HUES6 (cell line): Measurements from ENCODE around the gene SLC39A9.
"Not testable (repeated sequence)": the region's sequence is repeated elsewhere in the genome, so short reads cannot be mapped to it uniquely, and the experiment has no call there.

Experiments used
- H3K27ac ChIP-seq: 2 replicates; pipeline ENCODE4 v1.7.0; 2013; ENCODE audit warnings: low read depth, mild to moderate bottlenecking, low read length, inconsistent platforms
- H3K27me3 ChIP-seq: 2 replicates; pipeline ENCODE4 v1.6.1; 2013; ENCODE audit warnings: low read length; ENCODE audit not compliant: control insufficient read depth, insufficient read depth
- H3K36me3 ChIP-seq: 2 replicates; pipeline ENCODE4 v1.6.1; 2013; ENCODE audit warnings: low read length; ENCODE audit not compliant: control insufficient read depth, insufficient read depth
- H3K4me1 ChIP-seq: 2 replicates; pipeline ENCODE4 v1.6.1; 2013; ENCODE audit warnings: low read length; ENCODE audit not compliant: control insufficient read depth, insufficient read depth
- H3K4me3 ChIP-seq: 2 replicates; pipeline ENCODE4 v1.5.1; 2013; ENCODE audit warnings: low read depth, low read length
- H3K9ac ChIP-seq: one replicate; pipeline ENCODE4 v1.6.1; 2013; ENCODE audit warnings: mild to moderate bottlenecking, low read length
- H3K9me3 ChIP-seq: 2 replicates; pipeline ENCODE4 v1.6.1; 2013; ENCODE audit warnings: low read depth, low read length; ENCODE audit not compliant: control insufficient read depth, insufficient read depth

The SLC39A9 gene

DNA sequence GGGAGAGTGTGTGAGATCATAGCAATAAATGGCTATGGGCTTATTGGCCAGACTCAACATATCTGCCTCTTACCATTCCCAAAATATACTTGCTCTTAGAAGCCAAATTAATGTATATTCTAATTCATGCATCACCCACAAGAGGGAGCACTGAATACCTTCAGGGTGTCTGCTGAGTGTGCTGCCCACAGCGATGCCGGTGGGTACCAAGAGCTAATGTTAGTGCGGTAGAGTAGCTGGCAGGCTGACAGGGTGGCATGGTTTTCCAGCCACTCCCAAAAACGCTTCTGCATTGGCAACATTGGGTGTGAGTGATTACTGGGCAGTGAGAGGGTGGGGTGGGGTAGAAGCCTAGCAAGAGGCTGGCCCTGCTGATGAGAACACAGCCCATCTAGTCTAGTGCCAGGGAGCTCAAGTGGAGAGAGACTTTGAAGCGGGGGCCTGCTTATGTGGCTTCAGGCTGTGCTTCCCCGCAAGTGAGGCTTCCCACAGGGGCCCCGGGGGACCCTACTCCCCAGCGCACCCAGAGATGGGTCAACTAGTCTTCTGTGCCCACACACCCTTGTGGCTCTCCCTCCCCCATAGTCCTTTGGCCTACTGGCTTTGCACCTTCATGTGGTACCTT lies 76.8 kb downstream of the SLC39A9 start:
- no peak overlapping the region for H3K27ac ChIP-seq
- H3K4me3 ChIP-seq = no peak overlapping the region
- no peak overlapping the region for H3K9ac ChIP-seq
- no peaks in the 10 kb centered on the region for H3K36me3 ChIP-seq
- no peaks in the 10 kb centered on the region for H3K4me1 ChIP-seq
- 0 out of 2 replicates have a peak, but pooled peaks cover 6% of the 10 kb centered on the region for H3K9me3 ChIP-seq
- H3K27me3 ChIP-seq = peaks cover 11% of the 10 kb centered on the region; the same call in 1 of the 2 replicates

DNA sequence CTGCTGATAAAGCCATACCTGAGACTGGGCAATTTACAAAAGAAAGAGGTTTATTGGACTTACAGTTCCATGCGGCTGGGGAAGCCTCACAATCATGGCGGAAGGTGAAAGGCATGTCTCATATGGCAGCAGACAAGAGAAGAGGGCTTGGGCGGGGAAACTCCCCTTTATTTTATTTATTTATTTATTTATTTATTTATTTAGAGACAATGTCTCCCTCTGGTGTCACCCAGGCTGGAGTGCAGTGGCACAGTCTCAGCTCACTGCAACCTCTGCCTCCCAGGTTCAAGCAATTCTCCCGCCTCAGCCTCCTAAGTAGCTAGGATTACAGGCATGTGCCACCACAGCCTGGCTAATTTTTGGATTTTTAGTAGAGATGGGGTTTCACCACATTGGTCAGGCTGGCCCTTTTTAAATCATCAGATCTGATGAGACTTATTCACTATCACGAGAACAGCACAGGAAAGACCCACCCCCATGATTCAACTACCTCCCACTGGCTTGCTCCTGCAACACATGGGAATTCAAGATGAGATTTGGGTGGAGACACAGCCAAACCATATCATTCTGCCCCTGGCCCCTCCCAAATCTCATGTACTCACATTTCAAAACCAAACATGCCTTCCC lies 78.4 kb downstream of the SLC39A9 start:
- not testable (repeated sequence) for H3K27ac ChIP-seq, H3K36me3 ChIP-seq, H3K9me3 ChIP-seq, H3K4me1 ChIP-seq, H3K4me3 ChIP-seq, H3K9ac ChIP-seq
- peaks cover 21% of the 10 kb centered on the region for H3K27me3 ChIP-seq

DNA sequence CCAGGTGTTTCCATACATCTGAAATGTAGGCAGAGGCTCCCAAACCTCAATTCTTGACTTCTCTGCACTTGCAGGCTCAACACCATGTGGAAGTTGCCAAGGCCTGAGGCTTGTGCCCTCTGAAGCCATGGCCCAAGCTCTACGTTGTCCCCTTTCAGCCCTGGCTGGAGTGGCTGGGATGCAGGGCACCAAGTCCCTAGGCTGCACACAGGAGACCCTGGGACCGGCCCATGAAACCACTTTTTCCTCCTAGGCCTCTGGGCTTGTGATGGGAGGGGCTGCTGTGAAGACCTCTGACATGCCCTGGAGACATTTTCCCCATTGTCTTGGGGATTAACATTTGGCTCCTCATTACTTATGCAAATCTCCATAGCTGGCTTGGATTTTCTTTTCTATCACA lies 79.6 kb downstream of the SLC39A9 start:
- not testable (repeated sequence) for H3K4me3 ChIP-seq, H3K9me3 ChIP-seq, H3K27ac ChIP-seq, H3K36me3 ChIP-seq, H3K9ac ChIP-seq, H3K4me1 ChIP-seq
- peaks cover 32% of the 10 kb centered on the region for H3K27me3 ChIP-seq

DNA sequence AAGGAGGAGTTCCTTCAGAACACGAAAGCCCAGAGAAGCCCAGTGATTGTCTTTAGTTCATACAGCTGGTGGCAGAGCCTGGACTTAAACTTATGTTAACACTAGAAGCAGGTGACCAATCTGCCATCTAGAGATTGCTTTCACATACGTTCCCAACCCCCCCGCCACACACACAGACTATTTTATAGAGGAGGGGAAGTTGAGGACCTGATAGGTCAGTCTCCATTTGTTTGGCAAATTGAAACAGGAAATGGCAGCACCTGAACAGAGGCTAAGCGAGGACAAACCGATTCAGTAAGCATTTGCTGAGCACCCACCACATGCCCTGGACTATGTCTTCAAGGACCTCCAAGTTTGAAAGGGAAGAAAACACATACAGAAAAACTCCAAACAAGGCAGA lies 81.2 kb downstream of the SLC39A9 start:
- H3K9ac ChIP-seq = no peak overlapping the region
- H3K27me3 ChIP-seq = peaks cover 46% of the 10 kb centered on the region
- 0 out of 2 replicates have a peak, but pooled peaks cover 6% of the 10 kb centered on the region for H3K9me3 ChIP-seq
- no peak overlapping the region for H3K4me3 ChIP-seq
- no peaks in the 10 kb centered on the region for H3K36me3 ChIP-seq
- H3K27ac ChIP-seq = no peak overlapping the region
- H3K4me1 ChIP-seq = peaks cover 3% of the 10 kb centered on the region; the same call in 1 of the 2 replicates

DNA sequence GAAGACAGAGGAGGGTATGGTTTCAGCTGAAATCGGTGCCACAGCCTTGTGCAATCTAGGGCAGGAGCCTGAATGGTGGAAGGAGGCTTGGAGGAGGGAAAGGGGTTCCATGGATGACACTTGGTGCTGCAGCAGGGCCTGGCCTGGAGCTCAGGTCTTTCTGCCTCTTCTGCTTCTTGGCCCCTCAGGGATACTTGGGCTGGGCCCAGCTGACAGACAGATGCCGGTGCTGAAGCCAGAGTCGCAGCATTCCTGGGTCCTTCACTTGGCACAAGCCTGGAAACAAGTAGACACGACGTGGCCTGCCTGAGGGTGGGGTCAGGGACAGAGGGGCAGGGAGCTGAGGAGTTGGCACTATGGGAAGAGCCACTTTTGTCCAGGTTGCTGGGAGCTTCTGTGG lies 81.6 kb downstream of the SLC39A9 start:
- no peak overlapping the region for H3K4me3 ChIP-seq
- H3K27me3 ChIP-seq = peaks cover 50% of the 10 kb centered on the region
- peaks cover 6% of the 10 kb centered on the region; the same call in 1 of the 2 replicates for H3K4me1 ChIP-seq
- H3K9me3 ChIP-seq = 0 out of 2 replicates have a peak, but pooled peaks cover 6% of the 10 kb centered on the region
- no peaks in the 10 kb centered on the region for H3K36me3 ChIP-seq
- H3K27ac ChIP-seq = no peak overlapping the region
- H3K9ac ChIP-seq = no peak overlapping the region

DNA sequence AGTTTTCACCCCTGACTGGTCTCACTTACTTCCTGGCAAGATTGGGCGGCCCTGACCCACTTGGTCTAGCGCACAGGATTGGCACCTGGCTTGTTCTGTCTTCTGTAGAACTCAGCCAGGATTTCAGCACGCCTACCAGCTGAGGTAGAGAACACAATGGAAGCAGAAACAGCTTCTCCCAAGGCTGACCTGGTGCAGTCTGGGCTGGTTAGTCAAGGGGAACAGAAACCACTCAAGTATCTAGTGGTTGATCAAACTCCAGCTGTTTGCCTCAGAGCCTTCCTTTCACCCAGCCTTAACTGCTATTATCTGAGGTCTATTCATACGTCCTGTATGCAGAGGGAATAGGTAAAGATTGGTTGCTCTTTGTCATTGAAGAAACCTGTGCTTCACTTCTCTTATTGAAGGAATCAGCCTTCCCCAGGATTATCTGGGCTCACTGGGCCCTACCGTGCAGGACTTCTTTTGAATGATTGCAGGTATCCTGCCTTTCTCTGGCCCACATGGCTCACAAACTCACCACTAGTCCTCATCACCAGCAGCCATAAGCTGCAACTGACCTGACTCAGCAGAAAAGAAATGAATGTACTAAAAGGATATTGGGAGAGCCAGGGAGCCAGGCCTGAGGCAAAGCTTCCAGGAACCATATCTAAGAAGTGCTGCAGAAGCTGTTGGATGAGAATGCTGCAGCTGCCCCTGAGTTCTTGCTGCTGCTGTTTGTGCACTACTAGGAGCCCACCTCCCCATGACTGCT lies 83.5 kb downstream of the SLC39A9 start:
- peaks cover 69% of the 10 kb centered on the region for H3K27me3 ChIP-seq
- no peak overlapping the region for H3K4me3 ChIP-seq

DNA sequence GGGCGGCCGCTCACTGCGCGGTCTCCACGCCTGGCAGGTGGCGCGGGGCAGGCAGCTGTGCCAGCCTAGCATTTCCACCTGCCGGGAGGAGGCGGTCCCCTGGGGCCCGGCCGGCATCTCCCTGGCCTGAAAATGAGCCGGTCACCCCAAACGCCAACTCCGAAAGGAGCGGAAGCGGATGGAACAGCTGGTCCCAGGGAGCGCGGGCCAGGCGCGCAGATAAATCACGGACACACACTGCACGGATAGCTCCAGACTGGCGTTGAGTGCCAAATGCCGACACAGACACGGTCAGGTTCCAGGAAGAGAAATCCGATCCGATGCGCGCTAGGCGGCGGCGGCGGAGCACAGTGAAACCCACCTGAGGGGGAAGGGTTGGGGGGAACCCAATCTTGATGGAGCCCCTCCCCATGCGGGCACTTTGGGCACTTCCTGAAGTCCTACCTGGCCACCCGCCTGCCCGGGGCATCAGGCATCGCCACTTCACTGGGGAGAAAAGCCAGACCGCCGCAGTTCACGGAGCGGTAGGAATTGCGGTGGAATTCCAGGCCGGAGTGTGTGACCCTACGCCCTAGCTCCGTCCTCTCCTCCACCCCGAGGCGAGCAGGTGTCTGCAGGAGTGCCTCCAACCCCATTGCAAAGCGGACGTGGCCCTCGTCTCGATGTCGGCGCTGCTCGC lies 85.4 kb downstream of the SLC39A9 start:
- H3K4me3 ChIP-seq = peak overlapping the region; percentile 56
- H3K9me3 ChIP-seq = no peaks in the 10 kb centered on the region
- H3K36me3 ChIP-seq = no peaks in the 10 kb centered on the region
- no peak overlapping the region for H3K9ac ChIP-seq
- no peak overlapping the region for H3K27ac ChIP-seq
- peaks cover 85% of the 10 kb centered on the region for H3K27me3 ChIP-seq
- peaks cover 6% of the 10 kb centered on the region; the same call in 1 of the 2 replicates for H3K4me1 ChIP-seq

More for the DNA sequence above, 83.5 kb downstream of the SLC39A9 start:
- no peak overlapping the region for H3K9ac ChIP-seq
- 0 out of 2 replicates have a peak, but pooled peaks cover 6% of the 10 kb centered on the region for H3K9me3 ChIP-seq
- no peak overlapping the region for H3K27ac ChIP-seq
- H3K4me1 ChIP-seq = peaks cover 6% of the 10 kb centered on the region; the same call in 1 of the 2 replicates
- H3K36me3 ChIP-seq = no peaks in the 10 kb centered on the region

DNA sequence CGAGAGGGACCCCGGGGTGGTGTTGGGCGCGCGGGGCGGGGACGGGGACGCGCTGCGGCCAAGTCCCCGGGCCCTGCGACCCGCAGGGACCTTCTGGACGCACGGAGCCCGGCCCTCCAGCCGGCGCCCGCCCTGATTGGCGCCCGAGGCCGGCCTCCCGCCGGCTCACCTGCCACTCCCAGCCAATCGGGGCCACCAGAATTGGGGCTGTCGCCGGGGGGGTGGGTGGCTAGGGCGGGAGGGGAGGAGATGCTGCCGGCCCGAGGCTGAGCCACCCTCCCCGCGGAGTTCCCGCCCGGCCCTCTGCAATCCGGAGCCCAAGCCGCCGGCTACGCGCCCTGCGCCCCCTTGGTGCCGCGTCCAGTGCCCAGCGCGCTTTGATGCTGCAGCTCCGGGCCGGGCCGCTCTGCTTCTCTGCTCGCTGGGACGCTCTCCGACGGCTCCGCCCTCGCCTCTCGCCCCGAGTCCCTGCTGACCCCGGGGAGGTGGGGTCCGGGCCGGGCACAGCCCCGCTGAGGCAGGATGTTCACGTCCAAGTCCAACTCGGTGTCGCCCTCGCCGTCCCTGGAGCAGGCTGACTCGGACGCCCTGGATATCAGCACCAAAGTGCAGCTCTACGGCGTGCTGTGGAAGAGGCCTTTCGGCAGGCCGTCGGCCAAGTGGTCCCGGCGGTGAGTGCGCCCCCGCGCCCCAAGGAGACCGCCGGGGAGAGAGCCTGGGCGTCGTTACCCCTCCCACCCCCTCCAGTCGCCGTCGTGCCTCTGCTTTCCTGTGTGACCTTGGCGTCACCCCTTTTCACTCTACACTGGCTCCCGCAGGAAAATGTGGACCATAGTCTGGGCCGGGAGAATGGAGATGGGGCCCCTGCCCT lies 86.2 kb downstream of the SLC39A9 start, which contains the start of gene PLEKHD1:
Gene PLEKHD1 (plus strand): TSS at position 285 of the 871 bp plus-strand sequence. CDS start 238 bp downstream, at position 523.
- Histone ChIP-seq H3K4me1 (peaks cover 6% of the 10 kb centered on the region; the same call in 1 of the 2 replicates), H3K27ac (no peak within 1 kb of the TSS), H3K36me3 (no peaks in the 10 kb centered on the region), H3K9ac (no peak within 1 kb of the TSS), H3K27me3 (peaks cover 83% of the 10 kb centered on the region), H3K4me3 (peak within 1 kb of the TSS; percentile 56), H3K9me3 (no peaks in the 10 kb centered on the region)

DNA sequence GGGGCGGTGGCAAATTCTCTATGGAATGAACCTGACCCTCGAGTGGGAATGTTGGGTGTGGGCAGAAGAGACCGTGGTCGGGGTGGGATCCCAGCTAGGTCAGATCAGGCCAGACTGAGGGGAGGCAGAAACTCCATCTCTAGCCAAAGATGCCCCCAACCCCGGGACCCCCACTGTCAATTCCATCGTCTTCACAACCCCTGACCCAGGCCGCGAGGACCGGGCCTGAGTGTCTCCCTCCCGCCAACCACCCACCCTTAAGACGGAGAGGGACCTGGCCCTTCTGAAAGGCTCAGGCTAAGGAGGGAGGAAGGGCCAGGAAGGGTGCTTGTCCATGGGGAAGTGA lies 86.8 kb downstream of the SLC39A9 start:
- Histone ChIP-seq H3K9me3 (no peaks in the 10 kb centered on the region), H3K36me3 (no peaks in the 10 kb centered on the region), H3K27me3 (peaks cover 77% of the 10 kb centered on the region), H3K9ac (no peak overlapping the region), H3K4me3 (peak overlapping the region; percentile 56), H3K4me1 (peaks cover 6% of the 10 kb centered on the region; the same call in 1 of the 2 replicates), H3K27ac (no peak overlapping the region)

DNA sequence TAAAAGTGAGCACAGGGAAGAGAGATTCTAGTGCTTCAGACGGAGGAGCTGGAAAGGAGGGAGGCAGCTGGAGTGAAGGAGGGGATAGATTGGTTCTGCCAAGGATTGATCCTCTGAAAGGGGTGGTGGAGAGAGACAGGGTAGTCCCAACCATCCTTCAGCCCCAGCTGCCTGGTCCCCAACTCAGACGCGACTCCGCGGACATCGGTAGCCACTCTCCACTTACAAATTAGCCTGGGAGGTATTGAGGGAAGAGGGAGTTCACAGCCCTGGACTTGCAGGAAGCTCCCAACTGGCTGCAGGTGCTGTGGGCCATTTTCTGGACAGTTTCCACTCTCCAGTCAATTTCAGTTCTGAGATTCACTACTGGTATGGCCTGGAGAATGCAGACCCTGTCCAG lies 87.2 kb downstream of the SLC39A9 start:
- Histone ChIP-seq H3K9ac (no peak overlapping the region), H3K4me1 (peaks cover 6% of the 10 kb centered on the region; the same call in 1 of the 2 replicates), H3K4me3 (no peak overlapping the region), H3K27me3 (peaks cover 76% of the 10 kb centered on the region), H3K9me3 (no peaks in the 10 kb centered on the region), H3K27ac (no peak overlapping the region), H3K36me3 (no peaks in the 10 kb centered on the region)
